ENCODE data around the gene MASP1.

- no peak for TF ChIP-seq MXI1 (IDR thresholded peaks at IDR 0.05; ENCODE audit: borderline replicate concordance, low read depth, low read length)
- TF ChIP-seq, protein P1, sequence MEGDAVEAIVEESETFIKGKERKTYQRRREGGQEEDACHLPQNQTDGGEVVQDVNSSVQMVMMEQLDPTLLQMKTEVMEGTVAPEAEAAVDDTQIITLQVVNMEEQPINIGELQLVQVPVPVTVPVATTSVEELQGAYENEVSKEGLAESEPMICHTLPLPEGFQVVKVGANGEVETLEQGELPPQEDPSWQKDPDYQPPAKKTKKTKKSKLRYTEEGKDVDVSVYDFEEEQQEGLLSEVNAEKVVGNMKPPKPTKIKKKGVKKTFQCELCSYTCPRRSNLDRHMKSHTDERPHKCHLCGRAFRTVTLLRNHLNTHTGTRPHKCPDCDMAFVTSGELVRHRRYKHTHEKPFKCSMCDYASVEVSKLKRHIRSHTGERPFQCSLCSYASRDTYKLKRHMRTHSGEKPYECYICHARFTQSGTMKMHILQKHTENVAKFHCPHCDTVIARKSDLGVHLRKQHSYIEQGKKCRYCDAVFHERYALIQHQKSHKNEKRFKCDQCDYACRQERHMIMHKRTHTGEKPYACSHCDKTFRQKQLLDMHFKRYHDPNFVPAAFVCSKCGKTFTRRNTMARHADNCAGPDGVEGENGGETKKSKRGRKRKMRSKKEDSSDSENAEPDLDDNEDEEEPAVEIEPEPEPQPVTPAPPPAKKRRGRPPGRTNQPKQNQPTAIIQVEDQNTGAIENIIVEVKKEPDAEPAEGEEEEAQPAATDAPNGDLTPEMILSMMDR (conservative IDR thresholded peaks at IDR 0.05; ENCODE audit: low read depth, low read length) = no peak
- TF ChIP-seq RCOR1 (IDR thresholded peaks at IDR 0.05; ENCODE audit: insufficient replicate concordance, low read length) = no peak
- TF ChIP-seq CHD1 (IDR thresholded peaks at IDR 0.05; ENCODE audit: low read depth, low read length) = no peak
- TF ChIP-seq CEBPB (IDR thresholded peaks at IDR 0.05; ENCODE audit: low read depth, low read length) = no peak
- no peak for TF ChIP-seq POLR2A (IDR thresholded peaks at IDR 0.05; ENCODE audit: low read depth, low read length)
Measured at GRCh38 chr3:187237741-187238140, 53.8 kb downstream of the MASP1 start.

Measured in IMR-90 (cell line).